ENCODE data around the gene PLA2G10. TPM values are rescaled to one million over a fixed set of nuclear protein-coding genes. Genes with fewer than 3 reads are reported as not detected.

Gene PLA2G10
- total and polyA plus RNA-seq, 9 donors: 2.5 TPM; not detected in 8

GRCh38 chr16:14667347-14668266 lies 26.5 kb downstream of the PLA2G10 start:
- Histone ChIP-seq H3K4me1 (ENCODE audit: insufficient read depth) (no peaks in the 10 kb centered on the region), H3K9me3 (no peaks in the 10 kb centered on the region), H3K36me3 (no peaks in the 10 kb centered on the region), H3K27ac (no peak overlapping the region), H3K27me3 (no peaks in the 10 kb centered on the region), H3K4me3 (no peak overlapping the region)
- TF ChIP-seq CTCF (IDR thresholded peaks at IDR 0.05): no peak
- no peak for TF ChIP-seq POLR2A (IDR thresholded peaks at IDR 0.05)
- intact Hi-C loops (cut with DNase I): no loop called here
- 82 to 86% (median 86%) methylated on average over 16 of the region's 16 CpGs for WGBS, 3 donors
- DNase-seq: no peak

GRCh38 chr16:14658063-14658462 lies 36.0 kb downstream of the PLA2G10 start:
- no peaks in the 10 kb centered on the region for H3K4me1 ChIP-seq (ENCODE audit: insufficient read depth)
- TF ChIP-seq CTCF (IDR thresholded peaks at IDR 0.05): no peak
- no peak for TF ChIP-seq EP300 (IDR thresholded peaks at IDR 0.05)
- TF ChIP-seq POLR2A (IDR thresholded peaks at IDR 0.05): no peak
- H3K27ac ChIP-seq: no peak overlapping the region
- no peak for DNase-seq
- intact Hi-C loops (cut with DNase I): no loop called here
- H3K4me3 ChIP-seq: no peak overlapping the region
- 86 to 96% (median 96%) methylated on average over 2 of the region's 2 CpGs for WGBS, 3 donors
- no peaks in the 10 kb centered on the region for H3K36me3 ChIP-seq
- H3K27me3 ChIP-seq: no peaks in the 10 kb centered on the region
- no peaks in the 10 kb centered on the region for H3K9me3 ChIP-seq

GRCh38 chr16:14652726-14653125 lies 41.4 kb downstream of the PLA2G10 start:
- TF ChIP-seq EP300 (IDR thresholded peaks at IDR 0.05) (no peak), CTCF (IDR thresholded peaks at IDR 0.05) (no peak), POLR2A (IDR thresholded peaks at IDR 0.05) (no peak)
- WGBS, 3 donors: 89 to 97% (median 94%) methylated on average over 2 of the region's 2 CpGs
- Histone ChIP-seq H3K27ac (no peak overlapping the region), H3K36me3 (no peaks in the 10 kb centered on the region), H3K9me3 (no peaks in the 10 kb centered on the region), H3K4me1 (ENCODE audit: insufficient read depth) (no peaks in the 10 kb centered on the region), H3K4me3 (no peak overlapping the region), H3K27me3 (no peaks in the 10 kb centered on the region)
- DNase-seq: no peak
- intact Hi-C loops (cut with DNase I): no loop called here

GRCh38 chr16:14650629-14651028 lies 43.5 kb downstream of the PLA2G10 start:
- WGBS, 3 donors: 74 to 81% (median 75%) methylated on average over 6 of the region's 6 CpGs
- no peak overlapping the region for H3K4me3 ChIP-seq
- H3K9me3 ChIP-seq: no peaks in the 10 kb centered on the region
- no peaks in the 10 kb centered on the region for H3K36me3 ChIP-seq
- no peaks in the 10 kb centered on the region for H3K4me1 ChIP-seq (ENCODE audit: insufficient read depth)
- no peaks in the 10 kb centered on the region for H3K27me3 ChIP-seq
- TF ChIP-seq CTCF (IDR thresholded peaks at IDR 0.05) (no peak), EP300 (IDR thresholded peaks at IDR 0.05) (no peak)
- DNase-seq: no peak
- intact Hi-C loops (cut with DNase I): no loop called here
- no peak overlapping the region for H3K27ac ChIP-seq
